GM19240 (cell line): Measurements from ENCODE around the gene SRSF3.

Source experiments
- DNase-seq: peaks from one replicate; pipeline ENCODE4 v3.0.0; 2011; ENCODE audit warnings: low spot score; ENCODE audit not compliant: insufficient read length

SRSF3 gene

GRCh38 chr6:36622901-36623546 lies 28.9 kb downstream of the SRSF3 start:
- no peak for DNase-seq

GRCh38 chr6:36623547-36624459 lies 29.6 kb downstream of the SRSF3 start:
- peak; percentile 71 for DNase-seq

GRCh38 chr6:36624461-36625157 lies 30.4 kb downstream of the SRSF3 start:
- no peak for DNase-seq

- no peak for DNase-seq
Observed at GRCh38 chr6:36625158-36625919, 31.2 kb downstream of the SRSF3 start.

GRCh38 chr6:36626636-36627035 lies 32.5 kb downstream of the SRSF3 start:
- DNase-seq, result no peak

- no peak for DNase-seq
Observed at GRCh38 chr6:36627141-36627540, 33.0 kb downstream of the SRSF3 start.

GRCh38 chr6:36627801-36628246 lies 33.7 kb downstream of the SRSF3 start:
- no peak for DNase-seq

GRCh38 chr6:36629784-36630183 lies 35.6 kb downstream of the SRSF3 start:
- no peak for DNase-seq

- no peak for DNase-seq
Observed at GRCh38 chr6:36631326-36632011, 37.3 kb downstream of the SRSF3 start.

- no peak for DNase-seq
Observed at GRCh38 chr6:36633370-36633769, 39.2 kb downstream of the SRSF3 start.

- no peak for DNase-seq
Observed at GRCh38 chr6:36633915-36634314, 39.8 kb downstream of the SRSF3 start.

- no peak for DNase-seq
Observed at GRCh38 chr6:36634317-36635108, 40.4 kb downstream of the SRSF3 start.

- DNase-seq, result no peak
Observed at GRCh38 chr6:36636283-36636682, 42.1 kb downstream of the SRSF3 start.

GRCh38 chr6:36636687-36637418 lies 42.7 kb downstream of the SRSF3 start:
- no peak for DNase-seq

- DNase-seq, result no peak
Observed at GRCh38 chr6:36638579-36638978, 44.4 kb downstream of the SRSF3 start.

- DNase-seq, result no peak
Observed at GRCh38 chr6:36639171-36639808, 45.1 kb downstream of the SRSF3 start.

- DNase-seq, result no peak
Observed at GRCh38 chr6:36641543-36641942, 47.4 kb downstream of the SRSF3 start.

- no peak for DNase-seq
Observed at GRCh38 chr6:36642913-36643817, 49.0 kb downstream of the SRSF3 start.
